ENCODE results near the gene CES2. TPM values are rescaled to one million over a fixed set of nuclear protein-coding genes. Genes with fewer than 3 reads are reported as not detected.
"Not testable (repeated sequence)": the region's sequence is repeated elsewhere in the genome, so short reads cannot be mapped to it uniquely, and the experiment has no call there.

Gene CES2
- total RNA-seq, 4 donors from 2014 or later, result 49.7 to 69.4 (median 53.6) TPM

DNA sequence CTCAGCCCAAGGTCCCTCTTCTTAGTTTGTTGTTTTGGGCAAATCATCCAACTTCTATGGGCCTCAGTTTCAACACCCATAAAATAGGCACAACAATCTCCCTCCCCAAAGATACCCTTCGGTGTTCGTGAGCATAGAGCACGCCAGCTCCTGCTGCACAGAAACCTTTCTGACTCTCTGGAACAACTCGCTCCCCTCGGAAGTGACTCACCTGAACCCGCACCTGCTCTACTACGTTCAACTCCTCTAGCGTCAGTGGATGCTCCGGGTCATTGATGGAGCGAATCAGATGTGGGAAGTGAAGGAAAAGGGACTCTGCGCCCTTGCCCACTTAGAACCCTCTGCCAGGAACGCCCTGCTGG, 1.6 kb upstream of the CES2 start:
- Histone ChIP-seq H3K4me1 (peaks cover 21 to 25% of the 10 kb centered on the region in 2 donors), H3K36me3 (peaks cover under 1 to 6% of the 10 kb centered on the region in 2 donors), H3K4me3 (replicated peaks in 1 of 3) (peak overlapping the region; percentile 81 to 94 (median 93)), H3K9me3 (no peaks in the 10 kb centered on the region), H3K27me3 (no peaks in the 10 kb centered on the region), H3K27ac (peak overlapping the region; percentile 88 to 94 (median 94))
- 2 to 10% methylated on average over 3 to 11 of the region's 12 CpGs for WGBS, 2 donors
- TF ChIP-seq, protein P1, sequence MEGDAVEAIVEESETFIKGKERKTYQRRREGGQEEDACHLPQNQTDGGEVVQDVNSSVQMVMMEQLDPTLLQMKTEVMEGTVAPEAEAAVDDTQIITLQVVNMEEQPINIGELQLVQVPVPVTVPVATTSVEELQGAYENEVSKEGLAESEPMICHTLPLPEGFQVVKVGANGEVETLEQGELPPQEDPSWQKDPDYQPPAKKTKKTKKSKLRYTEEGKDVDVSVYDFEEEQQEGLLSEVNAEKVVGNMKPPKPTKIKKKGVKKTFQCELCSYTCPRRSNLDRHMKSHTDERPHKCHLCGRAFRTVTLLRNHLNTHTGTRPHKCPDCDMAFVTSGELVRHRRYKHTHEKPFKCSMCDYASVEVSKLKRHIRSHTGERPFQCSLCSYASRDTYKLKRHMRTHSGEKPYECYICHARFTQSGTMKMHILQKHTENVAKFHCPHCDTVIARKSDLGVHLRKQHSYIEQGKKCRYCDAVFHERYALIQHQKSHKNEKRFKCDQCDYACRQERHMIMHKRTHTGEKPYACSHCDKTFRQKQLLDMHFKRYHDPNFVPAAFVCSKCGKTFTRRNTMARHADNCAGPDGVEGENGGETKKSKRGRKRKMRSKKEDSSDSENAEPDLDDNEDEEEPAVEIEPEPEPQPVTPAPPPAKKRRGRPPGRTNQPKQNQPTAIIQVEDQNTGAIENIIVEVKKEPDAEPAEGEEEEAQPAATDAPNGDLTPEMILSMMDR (IDR thresholded peaks at IDR 0.05), result no peak
- no peak for TF ChIP-seq POLR2A (IDR thresholded peaks at IDR 0.05)
- intact Hi-C loops (cut with DNase I), result no loop called here
- DNase-seq, result peak; percentile 38 to 44

DNA sequence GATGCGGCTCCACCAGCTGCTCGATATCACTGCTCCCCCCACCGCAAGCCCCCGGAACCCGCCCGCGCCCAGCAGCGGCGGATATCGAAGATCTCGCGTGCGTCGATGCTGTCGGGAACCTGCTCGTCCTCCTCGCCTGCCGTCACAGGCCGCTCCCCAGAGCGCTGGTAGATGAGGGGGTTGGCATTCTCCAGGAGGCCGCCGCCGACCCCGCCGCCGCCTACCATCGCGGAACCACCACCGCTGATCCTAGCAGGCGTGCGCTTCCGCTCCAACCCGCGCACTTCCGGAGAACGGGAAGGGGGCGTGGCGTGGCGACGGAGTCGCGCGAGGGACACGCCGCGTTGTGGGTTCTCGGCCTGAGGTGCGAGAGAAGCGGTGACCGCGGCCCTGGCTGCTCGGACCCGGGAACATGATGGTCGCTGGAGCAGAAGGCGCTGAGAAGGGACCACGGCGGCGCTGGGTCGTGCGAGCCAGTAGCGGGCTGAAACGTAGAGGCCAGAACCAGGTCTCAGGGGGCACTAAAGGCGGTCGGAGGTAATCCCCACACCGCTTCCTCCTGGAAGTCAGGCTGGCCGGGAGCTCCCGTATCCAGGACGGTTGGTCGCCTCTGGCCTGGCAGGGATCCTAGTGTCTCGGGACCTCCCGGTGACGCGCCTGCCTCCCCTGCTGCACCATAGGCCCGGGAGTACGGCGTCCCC, 1.0 kb upstream of the CES2 start, which contains the start of gene CIAO2B:
Gene CIAO2B, minus strand, starts transcription at position 265 of the 701 bp plus-strand sequence. Its CDS starts 38 bp downstream, at position 227.
- 1% methylated on average over 13 to 15 of the region's 76 CpGs for WGBS, 2 donors
- Histone ChIP-seq H3K4me3 (replicated peaks in 1 of 3) (peak within 1 kb of the TSS; percentile 81 to 94 (median 93)), H3K9me3 (no peaks in the 10 kb centered on the region), H3K27me3 (no peaks in the 10 kb centered on the region), H3K4me1 (peaks cover 21 to 25% of the 10 kb centered on the region in 2 donors), H3K36me3 (peaks cover 5 to 10% of the 10 kb centered on the region in 2 donors), H3K27ac (peak within 1 kb of the TSS; percentile 88 to 94 (median 94))
- intact Hi-C loops (cut with DNase I), result no loop called here
- TF ChIP-seq, protein P1 (IDR thresholded peaks at IDR 0.05), result no peak
- TF ChIP-seq POLR2A (IDR thresholded peaks at IDR 0.05), result peak in 1 of 2 donors; percentile 82
- peak; percentile 86 to 90 for DNase-seq

DNA sequence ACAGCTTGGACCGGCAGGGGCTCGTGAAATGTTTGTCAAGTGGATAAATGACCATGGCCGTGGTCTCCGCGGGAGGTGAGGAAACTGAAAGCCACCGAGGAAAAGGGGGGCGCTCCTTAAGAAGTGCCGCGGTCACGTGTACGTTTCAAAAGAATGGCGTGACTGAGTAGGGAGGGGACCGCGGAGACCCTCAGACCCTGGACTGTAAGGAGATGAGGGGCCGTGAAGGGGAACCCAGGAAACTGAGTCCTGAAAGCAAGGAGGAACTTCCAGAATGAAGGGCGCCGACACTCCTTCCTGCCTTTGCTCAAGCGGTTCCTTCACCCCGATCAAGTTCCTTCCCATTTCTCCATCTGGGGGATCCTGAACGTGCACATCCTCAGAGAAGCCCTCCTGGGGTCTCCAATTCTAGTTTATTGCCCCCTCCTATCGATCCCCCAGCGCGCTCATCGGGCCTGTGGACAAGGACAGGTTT, 440 bp upstream of the CES2 start:
- 2 to 3% methylated on average over 11 to 24 of the region's 24 CpGs for WGBS, 2 donors
- H3K36me3 ChIP-seq, result peaks cover 11 to 15% of the 10 kb centered on the region in 2 donors

DNA sequence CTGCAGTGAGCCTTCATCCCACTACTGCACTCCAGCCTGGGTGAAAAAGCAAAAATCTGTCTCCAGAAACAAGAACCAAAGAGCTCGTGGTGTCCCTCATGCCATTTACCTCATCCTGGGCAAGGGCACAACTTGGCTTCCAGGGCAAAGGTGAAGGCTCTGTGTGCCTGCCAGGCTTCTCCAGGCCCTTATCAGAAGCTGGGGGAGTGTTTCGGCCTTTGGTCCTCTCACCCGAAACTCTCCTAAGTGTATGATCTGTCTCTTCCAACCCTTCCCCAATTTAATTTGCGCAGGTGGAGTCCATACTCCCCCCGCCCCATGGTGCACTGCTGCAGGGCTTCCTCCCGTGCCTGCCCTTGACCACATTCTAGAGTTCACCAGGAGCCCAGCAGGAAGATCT, 1.1 kb downstream of the CES2 start:
- Histone ChIP-seq H3K27me3 (no peaks in the 10 kb centered on the region), H3K27ac (no peak overlapping the region), H3K4me3 (replicated peaks in 1 of 3) (no peak overlapping the region), H3K36me3 (peaks cover 25 to 31% of the 10 kb centered on the region in 2 donors), H3K9me3 (no peaks in the 10 kb centered on the region), H3K4me1 (peaks cover 21 to 25% of the 10 kb centered on the region in 2 donors)
- 87 to 88% methylated on average over 6 of the region's 6 CpGs for WGBS, 2 donors
- intact Hi-C loops (cut with DNase I), result no loop called here
- no peak for TF ChIP-seq POLR2A (IDR thresholded peaks at IDR 0.05)
- TF ChIP-seq, protein P1 (IDR thresholded peaks at IDR 0.05), result no peak
- DNase-seq, result no peak

More for the DNA sequence above, 440 bp upstream of the CES2 start:
- Histone ChIP-seq H3K4me1 (peaks cover 21 to 25% of the 10 kb centered on the region in 2 donors), H3K27ac (peak overlapping the region; percentile 88 to 94 (median 94)), H3K4me3 (replicated peaks in 1 of 3) (peak overlapping the region; percentile 81 to 94 (median 93))
- H3K9me3 ChIP-seq; DNase-seq; H3K27me3 ChIP-seq; intact Hi-C loops (cut with DNase I): not testable (repeated sequence)

DNA sequence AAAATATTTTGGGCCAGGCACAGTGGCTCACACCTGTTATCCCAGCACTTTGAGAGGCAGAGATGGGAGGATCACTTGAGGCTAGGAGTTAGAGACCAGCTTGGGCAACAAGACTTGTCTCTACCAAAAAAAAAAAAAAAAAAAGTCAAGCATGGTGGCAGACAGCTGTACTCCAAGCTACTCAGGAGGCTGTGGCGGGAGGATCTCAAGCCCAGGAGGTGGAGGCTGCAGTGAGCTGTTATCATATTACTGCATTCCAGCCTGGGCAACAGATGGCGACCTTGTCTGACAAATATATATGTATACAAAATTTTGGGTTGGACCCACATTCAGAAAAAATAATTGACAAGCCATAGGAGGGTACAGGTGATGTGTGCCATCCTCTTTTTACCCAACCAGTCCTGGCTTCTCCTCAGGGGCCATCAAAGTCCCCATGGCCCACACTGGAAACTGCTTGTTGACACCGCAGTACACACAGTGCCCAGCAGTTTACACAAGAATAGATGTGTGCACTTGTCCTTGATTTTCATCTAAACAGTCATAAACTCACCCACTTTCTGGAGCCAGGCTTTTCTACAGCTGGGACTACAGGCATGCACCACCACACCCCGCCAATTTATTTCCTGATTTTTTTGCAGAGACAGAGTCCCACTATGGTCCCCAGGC, 1.7 kb downstream of the CES2 start:
- H3K36me3 ChIP-seq, result peaks cover 31 to 36% of the 10 kb centered on the region in 2 donors

More for the DNA sequence above, 1.7 kb downstream of the CES2 start:
- no peaks in the 10 kb centered on the region for H3K27me3 ChIP-seq
- TF ChIP-seq, protein P1 (IDR thresholded peaks at IDR 0.05), result no peak
- TF ChIP-seq POLR2A (IDR thresholded peaks at IDR 0.05), result no peak
- WGBS, 2 donors, result 96 to 98% methylated on average over 4 of the region's 4 CpGs
- H3K27ac ChIP-seq, result no peak overlapping the region
- H3K4me1 ChIP-seq, result peaks cover 21 to 25% of the 10 kb centered on the region in 2 donors
- intact Hi-C loops (cut with DNase I), result no loop called here
- H3K4me3 ChIP-seq (replicated peaks in 1 of 3), result no peak overlapping the region
- H3K9me3 ChIP-seq, result no peaks in the 10 kb centered on the region
- no peak for DNase-seq

Measured in thyroid gland (tissue), 4 donors.